Astrocyte of the cerebellum (primary cell): ENCODE data around the gene PLD1.

ENCODE experiments used
- DNase-seq: peaks from one replicate; pipeline ENCODE4 v3.0.0-alpha.2; 2011; ENCODE audit warnings: low read depth
- H3K4me3 ChIP-seq: 2 replicates; pipeline ENCODE4 v1.5.1; 2011; ENCODE audit warnings: mild to moderate bottlenecking, low read depth, low read length, moderate library complexity
- CTCF ChIP-seq: IDR thresholded peaks from 2 replicates; pipeline ENCODE4 v1.5.1; 2012; ENCODE audit warnings: low read length, low read depth, moderate library complexity, mild to moderate bottlenecking; ENCODE audit errors: missing control alignments
- in situ Hi-C: cut with HindIII; loops from 2 replicates; pipeline ENCODE4 v1.10.0; 2017; ENCODE audit warnings: low sequenced_read_pairs

The PLD1 gene

GRCh38 chr3:171585039-171585438 is 225.2 kb downstream of the PLD1 start:
- no peak for TF ChIP-seq CTCF
- no peak for DNase-seq
- H3K4me3 ChIP-seq: no peak overlapping the region
- in situ Hi-C loops: no loop called here

- in situ Hi-C loops: no loop called here
- TF ChIP-seq CTCF: no peak
- H3K4me3 ChIP-seq: no peak overlapping the region
- DNase-seq: no peak
Observed at GRCh38 chr3:171584100-171584499, 226.2 kb downstream of the PLD1 start.

GRCh38 chr3:171574556-171575240 is 235.6 kb downstream of the PLD1 start:
- H3K4me3 ChIP-seq: no peak overlapping the region
- in situ Hi-C loops: no loop called here
- DNase-seq: no peak
- TF ChIP-seq CTCF: no peak

- no peak overlapping the region for H3K4me3 ChIP-seq
- in situ Hi-C loops: loop anchor here (5.0 kb wide), 1 partner anchor 107 kb away; the partner anchor contains the start of gene TNIK
- TF ChIP-seq CTCF: no peak
- DNase-seq: no peak
Observed at GRCh38 chr3:171569571-171570132, 240.6 kb downstream of the PLD1 start.

- no peak for DNase-seq
- in situ Hi-C loops: loop anchor here (5.0 kb wide), 1 partner anchor 106 kb away; the partner anchor contains the start of gene TNIK
- TF ChIP-seq CTCF: no peak
- H3K4me3 ChIP-seq: no peak overlapping the region
Observed at GRCh38 chr3:171568766-171569165, 241.5 kb downstream of the PLD1 start.

GRCh38 chr3:171566803-171567422 is 243.4 kb downstream of the PLD1 start:
- peak; percentile 57 for TF ChIP-seq CTCF
- peak; percentile 22 for DNase-seq
- in situ Hi-C loops: loop anchor here (5.0 kb wide), 1 partner anchor 105 kb away; the partner anchor contains the start of gene TNIK
- H3K4me3 ChIP-seq: no peak overlapping the region
